ENCODE measurements around the gene HPCAL1.

HPCAL1 gene

DNA sequence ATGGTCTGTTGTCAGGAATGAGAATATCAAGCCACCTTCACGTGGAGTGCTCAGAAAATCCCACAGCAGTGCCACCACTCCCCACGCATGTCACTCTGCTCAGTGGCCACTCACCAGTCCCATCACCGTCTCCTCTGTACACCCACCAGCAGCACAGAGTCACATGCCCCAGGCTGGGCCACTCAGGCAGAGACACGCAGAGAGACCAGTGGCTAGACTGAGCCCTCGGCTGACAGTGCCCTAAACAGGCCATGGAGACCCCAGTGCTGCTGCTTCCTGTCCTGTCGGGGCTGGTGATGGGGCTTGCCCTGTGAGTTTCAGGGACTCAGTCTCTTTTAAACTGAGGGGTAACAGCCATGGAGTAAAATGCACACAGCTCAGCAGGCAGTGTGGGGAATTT lies 119.5 kb downstream of the HPCAL1 start:
- DNase-seq (ENCODE audit: low spot score), result no peak

DNA sequence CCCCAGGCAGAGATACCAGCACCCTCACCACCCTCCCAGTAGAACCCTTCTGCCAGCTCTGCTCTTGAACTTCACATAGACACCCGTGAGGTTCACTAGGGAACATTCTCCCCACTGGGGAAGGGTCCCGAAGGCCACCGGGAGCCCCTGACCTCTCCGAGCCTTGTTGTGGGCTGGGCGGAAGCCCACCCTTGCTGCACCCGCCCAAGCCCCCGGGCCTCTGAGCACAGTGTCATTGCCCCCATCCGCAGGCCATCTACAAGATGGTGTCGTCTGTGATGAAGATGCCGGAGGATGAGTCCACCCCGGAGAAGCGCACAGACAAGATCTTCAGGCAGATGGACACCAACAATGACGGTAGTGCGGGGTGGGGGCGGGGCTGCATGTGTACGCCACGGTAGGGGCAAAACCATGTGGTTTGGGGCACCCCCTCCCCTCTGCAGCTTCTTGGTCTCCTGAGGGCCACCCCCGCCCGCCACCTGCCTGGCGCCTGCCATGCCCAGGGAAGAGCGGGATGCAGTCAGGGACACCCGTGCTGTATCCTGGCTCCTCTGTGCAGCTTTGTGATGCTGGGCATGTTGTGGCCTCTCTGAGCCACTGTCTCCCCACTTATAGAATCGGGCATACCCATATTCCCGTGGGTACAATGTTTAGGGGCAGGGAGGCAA lies 120.2 kb downstream of the HPCAL1 start:
- DNase-seq (ENCODE audit: low spot score), result no peak

DNA sequence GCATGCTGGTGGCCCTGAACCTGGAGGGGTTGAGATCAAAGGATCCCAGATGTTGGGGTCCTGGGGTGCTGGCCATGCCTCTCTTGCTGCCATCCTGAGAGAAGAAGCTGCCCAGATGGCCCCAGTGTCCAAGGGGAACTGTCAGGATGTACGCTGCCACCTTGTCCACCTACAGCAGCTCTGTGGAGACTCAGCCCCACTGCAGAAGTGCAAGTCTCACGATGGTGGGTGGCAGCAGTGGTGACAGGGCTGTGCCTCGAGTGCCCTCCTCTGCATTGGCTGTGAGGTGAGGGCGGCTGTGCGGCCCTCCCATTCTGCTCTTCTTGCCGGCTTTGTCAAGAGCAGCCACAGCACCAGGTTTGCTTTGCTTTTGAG lies 120.7 kb downstream of the HPCAL1 start:
- no peak for DNase-seq (ENCODE audit: low spot score)

DNA sequence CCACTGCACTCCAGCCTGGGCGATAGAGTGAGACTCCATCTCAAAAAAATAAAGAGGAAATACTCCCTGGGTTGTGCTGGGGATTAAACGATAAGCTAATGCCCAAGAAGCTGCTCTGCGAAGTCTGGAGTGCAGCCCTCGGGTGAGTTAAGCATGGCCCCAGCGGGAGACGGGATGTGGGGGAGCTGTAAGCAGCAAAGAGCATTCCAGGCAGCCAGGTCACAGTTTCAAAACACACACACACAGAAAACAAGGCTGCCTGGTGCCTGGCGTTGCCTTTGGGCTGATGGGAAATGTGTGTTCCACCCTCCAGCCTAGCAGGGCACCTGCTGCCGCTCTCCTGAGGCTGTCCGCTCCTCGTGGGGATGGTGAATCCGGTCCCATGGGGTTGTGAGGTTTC lies 121.3 kb downstream of the HPCAL1 start:
- DNase-seq (ENCODE audit: low spot score), result no peak

DNA sequence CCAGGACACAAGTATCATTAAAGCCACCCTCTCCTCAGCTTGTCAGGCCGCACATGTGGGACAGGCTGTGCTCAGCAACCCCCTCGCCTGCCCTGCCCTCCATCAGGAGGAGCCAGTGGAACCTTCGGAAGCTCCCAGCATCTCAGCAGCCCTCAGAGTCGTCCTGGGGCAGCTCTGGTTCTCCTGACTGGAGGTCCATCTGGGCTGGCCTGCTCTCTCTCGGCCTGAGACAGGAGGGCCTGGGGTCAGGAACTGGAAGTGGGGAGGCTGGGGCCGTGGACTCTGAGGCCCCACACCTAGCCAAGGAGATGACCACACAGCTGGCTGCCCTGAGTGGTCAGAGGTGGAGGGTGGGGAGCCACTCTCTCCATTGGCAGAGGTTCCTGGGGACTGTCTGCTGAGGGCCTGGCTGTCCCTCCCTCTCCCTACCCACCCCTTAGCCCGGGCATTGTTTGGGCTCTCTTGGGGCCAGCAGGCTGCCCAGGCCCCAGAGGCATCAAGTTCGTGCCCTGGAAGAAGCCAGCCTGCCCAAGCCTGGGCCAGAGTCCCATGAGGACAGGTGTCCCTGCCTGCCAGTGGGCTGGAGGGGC lies 122.3 kb downstream of the HPCAL1 start:
- DNase-seq (ENCODE audit: low spot score), result no peak

DNA sequence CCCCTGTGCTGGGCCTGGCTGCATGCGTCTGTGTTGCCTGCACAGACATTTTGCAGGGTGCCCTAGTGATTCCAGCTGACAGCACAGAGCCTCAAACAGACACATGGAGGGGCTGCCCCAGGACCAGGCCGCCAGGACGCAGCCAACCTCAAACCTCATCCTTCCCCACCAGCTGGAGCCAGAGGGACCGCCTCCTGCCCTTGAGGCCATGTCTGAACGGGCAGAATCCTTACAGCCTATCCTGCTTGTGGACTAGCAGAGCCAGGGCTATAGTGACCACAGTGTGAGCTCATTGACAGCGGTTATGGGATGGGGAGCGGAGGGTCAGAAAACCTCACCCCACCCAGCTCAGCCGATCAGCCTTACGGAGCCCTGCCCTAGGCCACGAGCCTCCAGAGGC lies 123.0 kb downstream of the HPCAL1 start:
- DNase-seq (ENCODE audit: low spot score), result no peak

DNA sequence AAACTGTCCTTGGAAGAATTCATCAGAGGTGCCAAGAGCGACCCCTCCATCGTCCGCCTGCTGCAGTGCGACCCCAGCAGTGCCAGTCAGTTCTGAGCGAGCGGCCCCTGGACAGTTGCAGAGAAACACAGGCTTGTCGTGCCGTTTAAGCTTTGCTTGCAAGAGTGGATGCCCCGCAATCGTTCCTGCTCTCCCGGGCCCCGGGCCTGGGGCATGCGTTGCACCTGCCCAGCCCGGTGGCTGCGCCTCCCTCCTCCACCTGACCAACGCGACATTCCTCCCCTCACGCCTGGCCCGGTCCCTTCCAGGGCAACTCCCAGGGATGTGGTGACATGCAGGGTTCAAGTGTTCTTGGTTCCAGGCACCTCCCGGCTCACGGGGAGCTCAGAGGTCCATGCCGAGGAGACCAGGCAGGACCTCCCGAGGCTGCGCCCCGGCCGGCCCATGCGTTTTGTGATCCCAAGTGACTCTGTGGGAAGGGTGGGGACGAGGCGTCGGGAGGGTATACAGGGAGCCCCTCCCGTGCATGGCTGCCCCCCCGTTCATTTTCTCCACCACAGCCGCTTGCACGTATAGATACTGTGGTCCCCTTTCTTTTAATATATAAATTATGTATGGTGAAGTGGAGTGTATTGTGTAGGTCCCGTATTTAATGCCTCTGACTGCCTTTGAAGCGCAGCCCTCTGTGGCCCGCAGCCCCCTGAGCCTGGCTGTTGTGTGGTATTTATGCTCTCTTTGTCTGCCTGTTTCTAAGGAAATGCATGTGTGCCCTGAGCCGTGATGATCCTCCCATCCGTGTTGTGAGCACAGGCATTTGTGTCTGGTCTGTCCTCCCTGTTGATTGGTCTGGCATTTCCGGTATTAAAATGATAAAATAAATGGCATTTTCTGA lies 124.3 kb downstream of the HPCAL1 start:
- no peak for DNase-seq (ENCODE audit: low spot score)

DNA sequence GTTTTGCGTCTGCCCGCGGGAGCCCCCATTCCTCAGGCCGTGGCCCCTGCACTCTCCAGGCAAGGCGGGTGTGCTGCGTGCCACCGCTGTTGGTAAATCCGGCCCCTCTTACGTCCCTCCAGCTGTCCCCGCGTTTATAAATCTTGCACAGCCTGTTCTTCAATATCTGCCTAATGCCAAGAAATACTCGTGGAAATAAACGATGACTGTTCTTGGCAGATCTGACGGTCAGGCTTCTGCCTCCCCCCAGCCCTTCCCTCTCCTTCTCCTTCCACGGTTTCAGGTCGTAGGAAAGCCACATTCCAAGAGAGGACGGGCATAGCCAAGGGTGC lies 124.9 kb downstream of the HPCAL1 start:
- DNase-seq (ENCODE audit: low spot score), result no peak

DNA sequence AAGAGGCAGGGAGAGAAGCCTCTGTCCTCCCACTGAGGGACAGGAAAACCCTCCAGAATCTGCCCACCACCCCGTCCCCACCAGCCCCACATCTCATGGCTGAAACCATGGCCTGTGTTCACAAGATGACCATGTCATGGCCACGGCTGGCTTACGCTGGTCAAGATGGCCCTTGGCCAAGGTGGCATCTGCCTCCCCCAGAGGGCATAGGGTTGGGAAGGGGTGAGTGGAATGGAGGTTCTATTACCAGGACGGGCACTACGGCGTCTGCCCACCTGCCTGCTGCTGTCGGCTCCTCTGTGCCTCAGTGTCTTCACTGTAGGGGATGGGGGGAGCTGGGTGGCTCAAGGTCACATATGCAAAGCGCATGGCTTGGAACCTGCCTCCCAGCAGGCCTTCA lies 125.7 kb downstream of the HPCAL1 start:
- no peak for DNase-seq (ENCODE audit: low spot score)

DNA sequence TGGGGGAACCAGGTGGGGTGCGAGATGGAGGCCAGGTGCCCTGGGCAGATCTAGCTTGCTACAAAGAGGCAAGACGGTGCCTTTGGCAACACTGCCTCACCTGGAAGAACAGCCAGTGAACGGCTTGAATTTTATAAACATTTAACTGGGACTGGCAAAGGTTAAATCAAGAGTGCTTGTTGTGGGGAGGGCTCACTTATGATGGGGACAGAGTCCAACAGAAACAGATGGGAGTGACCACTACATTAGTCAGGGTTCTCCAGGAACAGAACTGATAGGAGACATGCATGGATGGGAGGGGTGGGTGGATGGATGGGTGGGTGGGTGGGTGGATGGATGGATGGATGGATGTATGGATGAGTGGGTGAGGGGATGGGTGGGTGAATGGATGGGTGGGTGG lies 126.2 kb downstream of the HPCAL1 start:
- no peak for DNase-seq (ENCODE audit: low spot score)

DNA sequence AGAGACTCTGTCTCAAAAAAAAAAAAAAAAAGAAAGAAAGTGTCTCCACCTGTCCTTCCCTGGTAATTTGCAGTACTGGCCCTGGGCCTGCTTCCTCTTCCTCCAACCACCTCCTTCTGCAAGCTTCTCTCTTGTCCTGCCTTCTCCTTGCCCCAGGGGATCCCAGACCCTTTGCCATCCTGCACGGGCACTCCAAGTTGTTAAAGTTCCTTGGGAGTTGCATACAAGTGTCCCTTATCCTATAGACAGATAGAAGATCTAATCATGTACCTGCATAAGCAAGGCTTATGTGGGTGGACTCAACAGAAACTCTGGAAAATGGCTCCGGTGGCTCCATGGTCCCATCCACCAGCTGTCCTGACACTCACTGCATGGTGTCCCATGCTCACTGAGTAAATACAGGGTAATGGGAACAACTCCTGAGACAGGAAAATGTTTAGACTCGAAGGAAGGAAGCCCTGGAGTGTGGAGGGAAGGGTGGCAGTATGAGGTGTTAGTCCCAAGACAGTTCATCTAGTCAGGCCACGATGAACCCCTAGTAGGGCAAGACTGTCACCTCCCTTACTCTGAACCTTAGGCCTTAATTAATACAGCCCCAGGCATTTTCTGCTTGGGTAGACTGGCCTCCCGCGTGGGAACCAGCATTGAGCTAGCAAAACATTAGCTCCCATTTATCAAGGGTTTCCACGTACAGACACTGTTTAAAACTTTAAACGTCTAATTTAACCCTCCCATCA lies 128.3 kb downstream of the HPCAL1 start:
- no peak for DNase-seq (ENCODE audit: low spot score)

DNA sequence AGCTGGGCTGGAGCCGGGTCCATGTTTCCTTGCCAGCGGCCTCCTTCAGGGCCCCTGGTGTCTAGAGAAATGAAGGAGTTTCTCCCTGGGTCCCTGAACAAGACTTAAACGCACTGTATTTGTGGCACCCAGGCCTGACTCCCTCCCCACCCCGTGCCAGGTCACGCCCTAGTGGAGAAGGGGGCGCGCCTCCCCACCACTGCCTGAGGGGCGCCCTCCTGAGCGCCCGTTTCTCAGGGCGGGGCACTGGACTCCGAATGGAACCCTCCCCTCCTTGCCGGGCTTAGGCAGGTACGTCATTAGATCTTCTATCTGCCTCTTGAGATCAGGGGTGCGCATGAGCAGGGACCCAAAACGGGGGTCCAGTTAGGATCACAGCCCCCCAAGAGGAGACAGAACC lies 129.1 kb downstream of the HPCAL1 start:
- no peak for DNase-seq (ENCODE audit: low spot score)

DNA sequence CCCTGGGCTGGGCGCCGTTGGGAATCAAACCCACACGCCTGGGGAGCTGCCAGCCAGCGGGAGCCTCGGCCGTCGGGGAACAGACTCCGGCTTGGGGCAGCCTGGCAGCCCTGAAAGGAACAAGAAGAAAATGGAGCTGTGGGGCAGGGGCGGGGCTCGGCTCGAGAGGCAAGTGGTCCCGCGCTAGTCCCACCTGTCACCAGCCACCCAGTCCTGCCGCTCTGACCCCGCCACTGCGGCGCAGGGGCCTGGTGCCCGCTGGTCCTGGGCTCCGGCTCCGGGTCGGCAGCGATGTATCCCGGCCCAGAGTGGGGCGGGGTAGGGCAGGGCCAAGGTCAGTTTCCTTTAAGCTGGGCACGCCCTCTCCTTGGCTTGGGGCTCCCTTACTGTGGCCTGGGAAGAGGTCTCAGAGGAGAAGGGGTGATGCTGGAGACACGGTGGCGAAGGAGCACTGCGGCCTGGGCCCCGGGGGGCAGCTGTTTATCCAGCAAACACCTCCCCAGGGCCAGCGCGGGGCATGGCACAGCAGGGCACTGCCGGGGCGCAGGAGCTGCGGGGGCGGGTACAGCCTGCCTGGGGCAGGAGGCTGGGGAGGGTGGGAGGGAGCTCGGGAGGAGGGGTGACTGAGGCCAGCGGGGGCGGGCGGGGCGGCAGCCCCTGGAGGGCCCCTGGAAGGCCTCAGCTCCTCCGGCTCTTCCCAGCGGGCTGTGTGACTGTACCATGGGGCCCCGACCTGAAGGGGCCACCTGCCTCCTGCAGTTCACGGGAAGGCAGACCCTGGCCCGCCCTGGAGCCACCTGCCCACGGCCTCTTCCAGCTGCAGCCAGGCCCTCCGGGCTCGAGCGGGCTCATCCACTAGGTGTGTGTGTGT lies 129.8 kb downstream of the HPCAL1 start:
- DNase-seq (ENCODE audit: low spot score), result no peak

DNA sequence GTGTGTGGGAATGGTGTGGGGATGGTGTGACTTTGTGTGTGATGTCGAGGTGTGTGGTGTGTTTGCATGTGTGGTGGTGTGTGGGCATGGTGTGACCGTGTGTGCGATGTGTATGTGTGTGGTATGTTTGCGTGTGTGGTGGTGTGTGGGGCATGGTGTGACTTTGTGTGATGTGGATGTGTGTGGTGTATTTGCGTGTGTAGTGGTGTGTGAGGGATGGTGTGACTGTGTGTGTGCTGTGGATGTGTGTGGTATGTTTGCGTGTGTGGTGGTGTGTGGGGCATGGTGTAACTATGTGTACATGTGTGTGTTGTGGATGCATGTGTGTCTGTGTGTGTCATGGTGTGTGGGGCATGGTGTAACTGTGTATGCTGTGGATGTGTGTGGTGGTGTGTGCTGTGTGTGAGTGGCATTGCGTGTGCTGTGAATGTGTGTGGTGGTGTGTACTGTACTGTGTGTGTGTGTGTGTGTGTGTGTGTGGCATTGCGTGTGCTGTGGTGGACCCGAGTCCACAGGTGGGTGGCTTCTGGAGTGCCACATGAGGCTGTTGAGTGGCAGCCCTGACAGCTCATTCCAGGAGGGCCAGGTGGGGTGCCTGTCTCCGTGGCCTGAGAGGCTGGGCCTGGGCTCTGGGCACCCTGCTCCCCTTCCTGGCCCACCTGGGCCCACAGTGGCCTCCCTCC lies 130.7 kb downstream of the HPCAL1 start:
- no peak for DNase-seq (ENCODE audit: low spot score)

DNA sequence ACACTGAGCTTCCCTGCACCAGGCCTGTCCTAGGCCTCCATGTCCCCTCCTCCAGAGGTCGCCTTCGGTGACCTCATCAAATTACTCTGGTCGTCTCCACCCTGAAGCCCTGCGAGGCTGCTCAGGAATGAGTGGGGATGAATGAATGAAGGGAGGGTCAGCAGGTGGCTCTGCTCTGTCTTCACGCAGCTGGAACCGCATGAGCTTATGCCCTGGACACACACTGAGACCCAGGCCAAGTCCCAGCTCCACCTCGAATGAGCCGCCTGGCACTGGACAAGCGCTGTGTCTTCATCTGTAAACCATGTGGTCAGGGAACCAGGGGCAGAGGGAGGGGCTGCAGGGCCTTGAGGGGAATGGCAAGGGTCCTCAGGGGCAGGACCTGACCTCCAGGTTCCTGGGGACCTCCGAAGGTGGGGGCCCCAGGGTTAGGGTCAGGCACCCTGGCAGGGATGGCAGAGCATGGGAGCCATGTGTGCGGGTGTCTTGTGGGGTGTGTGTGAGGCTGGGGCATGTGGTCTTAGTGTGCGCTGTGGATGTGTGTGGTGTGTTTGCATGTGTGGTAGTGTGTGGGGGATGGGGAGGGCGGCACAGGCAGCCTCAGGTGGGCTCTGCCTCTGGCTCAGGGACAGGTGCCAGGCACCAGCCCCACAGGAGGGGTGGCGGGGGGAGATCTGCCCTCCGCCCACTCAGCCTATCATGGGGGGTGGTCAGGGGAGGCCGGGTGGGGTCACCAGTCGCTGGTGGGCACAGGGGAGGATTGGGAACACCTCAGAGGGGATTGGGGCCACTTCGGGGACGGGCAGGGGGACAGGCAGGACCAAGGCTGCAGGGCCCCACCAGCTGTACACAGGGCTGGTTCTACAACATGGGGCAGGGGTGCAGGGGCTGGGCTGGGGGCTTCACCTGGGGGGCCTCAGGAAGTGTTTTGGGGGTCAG lies 131.5 kb downstream of the HPCAL1 start:
- DNase-seq (ENCODE audit: low spot score), result no peak

DNA sequence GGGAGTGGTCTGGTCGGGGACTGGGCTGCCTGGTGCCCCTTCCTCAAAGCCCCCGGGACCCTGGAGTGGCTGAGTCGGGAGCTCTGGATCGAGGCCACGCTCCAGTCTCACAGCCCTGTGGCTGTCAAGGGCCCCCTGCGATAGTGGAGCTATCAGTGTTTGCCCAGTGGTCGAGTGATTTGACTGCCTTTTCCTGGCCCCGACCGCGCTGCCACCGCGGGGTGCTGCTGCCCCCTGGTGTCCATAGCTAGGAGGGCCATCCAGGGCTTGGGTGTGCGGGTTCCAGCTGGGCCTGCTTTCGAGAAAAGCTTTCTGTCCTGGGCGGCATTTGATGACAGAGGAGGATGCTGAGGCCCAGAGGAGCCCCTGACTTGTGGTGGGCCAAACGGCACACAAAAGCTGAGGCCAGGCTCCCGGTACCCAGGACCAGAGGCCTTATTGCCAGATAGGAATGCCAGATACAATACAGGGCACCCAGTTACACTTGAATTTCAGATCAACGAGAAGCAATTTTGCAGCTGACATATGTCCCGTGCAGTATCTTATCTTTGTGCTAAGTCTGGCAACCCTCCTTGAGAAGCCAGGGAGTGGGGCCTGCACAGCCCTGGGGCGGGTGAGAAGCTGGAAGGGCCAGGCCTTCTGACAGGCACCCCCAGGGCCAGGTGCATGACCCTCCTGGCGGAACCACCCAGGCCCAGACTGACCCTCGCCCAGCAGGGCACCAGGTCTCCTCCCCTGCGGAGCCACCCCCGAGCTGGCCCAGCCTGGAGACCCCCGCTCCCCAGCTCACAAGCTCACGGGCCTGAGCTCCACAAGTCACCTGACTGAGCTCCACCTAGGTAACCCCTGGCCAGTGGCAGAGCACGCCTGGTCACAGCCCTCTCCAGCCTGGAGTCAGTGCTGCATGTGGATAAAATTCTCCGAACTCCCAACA lies 132.4 kb downstream of the HPCAL1 start:
- DNase-seq (ENCODE audit: low spot score), result peak; percentile 74

DNA sequence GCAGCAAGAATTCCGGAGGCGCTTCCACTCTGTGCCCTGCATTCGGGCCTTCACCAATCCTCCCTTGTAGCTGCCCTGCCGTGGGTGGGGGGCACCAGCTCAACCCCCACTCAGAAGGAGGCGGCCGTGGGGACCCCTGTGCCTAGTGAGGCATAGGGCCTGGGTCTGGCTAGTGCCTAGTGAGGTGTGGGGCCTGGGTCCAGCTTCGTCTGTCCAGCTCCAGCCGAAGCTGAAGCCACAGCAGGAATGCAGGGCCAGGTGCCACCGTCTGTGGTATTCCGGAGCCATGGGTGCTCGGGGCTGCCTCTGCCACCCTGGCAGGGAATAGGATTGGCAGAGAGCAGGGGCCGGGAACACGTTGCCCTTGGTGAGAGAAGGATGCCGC lies 133.1 kb downstream of the HPCAL1 start:
- no peak for DNase-seq (ENCODE audit: low spot score)

DNA sequence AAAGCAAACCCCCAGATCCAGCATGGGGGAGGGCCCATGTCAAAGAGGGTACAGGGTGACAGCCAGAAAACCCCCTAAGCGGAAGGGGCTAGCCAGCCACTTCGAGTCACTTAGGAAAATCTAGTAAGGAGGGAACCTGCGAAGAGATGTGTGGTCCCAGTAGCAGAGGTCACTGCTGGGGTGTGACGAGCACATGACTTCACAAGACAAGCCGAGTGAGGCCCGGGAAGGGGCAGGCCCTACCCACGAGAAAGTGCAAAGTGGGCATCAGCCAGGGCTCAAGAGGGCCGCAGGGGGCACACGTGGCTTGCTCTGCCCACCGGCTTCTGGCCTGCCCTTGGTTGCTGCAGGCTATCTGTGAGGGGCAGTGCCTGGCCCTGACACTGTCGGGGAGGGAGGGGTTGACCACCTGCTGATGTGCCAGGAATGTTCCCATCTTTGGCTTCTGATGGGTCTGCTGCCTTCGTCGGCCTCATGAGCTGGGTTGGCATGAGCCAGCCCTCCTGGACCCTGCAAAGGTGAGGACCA lies 133.9 kb downstream of the HPCAL1 start:
- DNase-seq (ENCODE audit: low spot score), result no peak

All from SK-N-DZ (cell line).